ENCODE results near the gene ASAP2.

The ASAP2 gene

GRCh38 chr2:9205963-9206948 lies at the start of gene ASAP2:
TSS of gene ASAP2 (plus strand) at chr2:9206812. CDS start at chr2:9207105, 293 bp downstream.
- no peak for DNase-seq (ENCODE audit: low spot score)
- peak; percentile 79 for TF ChIP-seq CTCF (IDR thresholded peaks at IDR 0.05)
- Histone ChIP-seq H3K4me3 (peak within 1 kb of the TSS; percentile 95), H3K27ac (peak within 1 kb of the TSS; percentile 85 to 99)

GRCh38 chr2:9158786-9159779 lies 47.5 kb upstream of the ASAP2 start:
- TF ChIP-seq CTCF (IDR thresholded peaks at IDR 0.05): no peak
- no peak for DNase-seq (ENCODE audit: low spot score)
- H3K27ac ChIP-seq: no peak overlapping the region
- H3K4me3 ChIP-seq: no peak overlapping the region

- H3K4me3 ChIP-seq: no peak overlapping the region
- no peak for DNase-seq (ENCODE audit: low spot score)
- no peak overlapping the region for H3K27ac ChIP-seq
- TF ChIP-seq CTCF (IDR thresholded peaks at IDR 0.05): no peak
Observed at GRCh38 chr2:9160732-9161131, 45.9 kb upstream of the ASAP2 start.

GRCh38 chr2:9162841-9163240 lies 43.8 kb upstream of the ASAP2 start:
- Histone ChIP-seq H3K4me3 (no peak overlapping the region), H3K27ac (peak overlapping the region; percentile 8 to 76)
- DNase-seq (ENCODE audit: low spot score): no peak
- TF ChIP-seq CTCF (IDR thresholded peaks at IDR 0.05): no peak

GRCh38 chr2:9163306-9164111 lies 43.1 kb upstream of the ASAP2 start:
- Histone ChIP-seq H3K27ac (peak overlapping the region; percentile 49 to 88), H3K4me3 (peak overlapping the region; percentile 7)
- no peak for DNase-seq (ENCODE audit: low spot score)
- no peak for TF ChIP-seq CTCF (IDR thresholded peaks at IDR 0.05)

- Histone ChIP-seq H3K4me3 (no peak overlapping the region), H3K27ac (peak overlapping the region; percentile 49 to 88)
- no peak for DNase-seq (ENCODE audit: low spot score)
- TF ChIP-seq CTCF (IDR thresholded peaks at IDR 0.05): no peak
Observed at GRCh38 chr2:9164112-9164608, 42.5 kb upstream of the ASAP2 start.

Data from coronary artery (tissue), 2 donors.